Measurements from ENCODE around the gene ORMDL3.

The ORMDL3 gene

GRCh38 chr17:39927101-39927928 is at the start of gene ORMDL3, which contains the start of gene LRRC3C:
Gene ORMDL3 (minus strand): TSS chr17:39927601. CDS start chr17:39924203, 3,398 bp downstream.
Gene LRRC3C (plus strand): TSS chr17:39927732. CDS start chr17:39941524, 13,792 bp downstream.
- peak; percentile 96 for DNase-seq
- Mint-ChIP-seq H3K27me3 (no peaks in the 10 kb centered on the region), H3K36me3 (ENCODE audit: low read depth) (peaks cover 49% of the 10 kb centered on the region), H3K4me1 (ENCODE audit: low read depth) (peaks cover 63% of the 10 kb centered on the region), H3K4me3 (peak within 1 kb of the TSS; percentile 86), H3K27ac (peak within 1 kb of the TSS; percentile 93), H3K9me3 (no peaks in the 10 kb centered on the region)

GRCh38 chr17:39975801-39976200 is 48.4 kb upstream of the ORMDL3 start:
- Mint-ChIP-seq H3K27me3 (peaks cover 6% of the 10 kb centered on the region), H3K9me3 (no peaks in the 10 kb centered on the region), H3K27ac (no peak overlapping the region), H3K4me3 (no peak overlapping the region), H3K36me3 (ENCODE audit: low read depth) (peaks cover 4% of the 10 kb centered on the region), H3K4me1 (ENCODE audit: low read depth) (peaks cover 12% of the 10 kb centered on the region)
- DNase-seq = no peak

- no peaks in the 10 kb centered on the region for H3K9me3 Mint-ChIP-seq
- no peak for DNase-seq
- H3K4me1 Mint-ChIP-seq (ENCODE audit: low read depth) = peaks cover 3% of the 10 kb centered on the region
- H3K36me3 Mint-ChIP-seq (ENCODE audit: low read depth) = no peaks in the 10 kb centered on the region
- peaks cover 6% of the 10 kb centered on the region for H3K27me3 Mint-ChIP-seq
- no peak overlapping the region for H3K27ac Mint-ChIP-seq
- H3K4me3 Mint-ChIP-seq = no peak overlapping the region
Measured at GRCh38 chr17:39974433-39974832, 47.0 kb upstream of the ORMDL3 start.

GRCh38 chr17:39973496-39973895 is 46.1 kb upstream of the ORMDL3 start:
- H3K9me3 Mint-ChIP-seq = no peaks in the 10 kb centered on the region
- H3K4me3 Mint-ChIP-seq = no peak overlapping the region
- no peak for DNase-seq
- no peak overlapping the region for H3K27ac Mint-ChIP-seq
- H3K27me3 Mint-ChIP-seq = no peaks in the 10 kb centered on the region
- H3K36me3 Mint-ChIP-seq (ENCODE audit: low read depth) = no peaks in the 10 kb centered on the region
- H3K4me1 Mint-ChIP-seq (ENCODE audit: low read depth) = no peaks in the 10 kb centered on the region

- no peaks in the 10 kb centered on the region for H3K27me3 Mint-ChIP-seq
- H3K4me1 Mint-ChIP-seq (ENCODE audit: low read depth) = no peaks in the 10 kb centered on the region
- no peaks in the 10 kb centered on the region for H3K36me3 Mint-ChIP-seq (ENCODE audit: low read depth)
- DNase-seq = no peak
- H3K4me3 Mint-ChIP-seq = no peak overlapping the region
- H3K27ac Mint-ChIP-seq = no peak overlapping the region
- H3K9me3 Mint-ChIP-seq = no peaks in the 10 kb centered on the region
Measured at GRCh38 chr17:39972271-39972670, 44.9 kb upstream of the ORMDL3 start.

GRCh38 chr17:39971076-39971603 is 43.7 kb upstream of the ORMDL3 start:
- H3K4me3 Mint-ChIP-seq = no peak overlapping the region
- no peak for DNase-seq
- H3K36me3 Mint-ChIP-seq (ENCODE audit: low read depth) = no peaks in the 10 kb centered on the region
- H3K4me1 Mint-ChIP-seq (ENCODE audit: low read depth) = peaks cover 2% of the 10 kb centered on the region
- H3K27ac Mint-ChIP-seq = no peak overlapping the region
- H3K9me3 Mint-ChIP-seq = no peaks in the 10 kb centered on the region
- H3K27me3 Mint-ChIP-seq = no peaks in the 10 kb centered on the region

GRCh38 chr17:39970157-39970692 is 42.8 kb upstream of the ORMDL3 start:
- DNase-seq = no peak
- Mint-ChIP-seq H3K9me3 (no peaks in the 10 kb centered on the region), H3K27me3 (no peaks in the 10 kb centered on the region), H3K27ac (no peak overlapping the region), H3K36me3 (ENCODE audit: low read depth) (no peaks in the 10 kb centered on the region), H3K4me1 (ENCODE audit: low read depth) (peaks cover 2% of the 10 kb centered on the region), H3K4me3 (no peak overlapping the region)

- Mint-ChIP-seq H3K36me3 (ENCODE audit: low read depth) (no peaks in the 10 kb centered on the region), H3K9me3 (no peaks in the 10 kb centered on the region), H3K27ac (no peak overlapping the region), H3K4me1 (ENCODE audit: low read depth) (peaks cover 3% of the 10 kb centered on the region), H3K27me3 (no peaks in the 10 kb centered on the region), H3K4me3 (no peak overlapping the region)
- no peak for DNase-seq
Measured at GRCh38 chr17:39969375-39969774, 42.0 kb upstream of the ORMDL3 start.

- DNase-seq = no peak
- H3K27me3 Mint-ChIP-seq = no peaks in the 10 kb centered on the region
- no peaks in the 10 kb centered on the region for H3K36me3 Mint-ChIP-seq (ENCODE audit: low read depth)
- no peaks in the 10 kb centered on the region for H3K9me3 Mint-ChIP-seq
- H3K4me1 Mint-ChIP-seq (ENCODE audit: low read depth) = peaks cover 7% of the 10 kb centered on the region
- no peak overlapping the region for H3K27ac Mint-ChIP-seq
- no peak overlapping the region for H3K4me3 Mint-ChIP-seq
Measured at GRCh38 chr17:39968761-39969160, 41.4 kb upstream of the ORMDL3 start.

GRCh38 chr17:39966771-39967170 is 39.4 kb upstream of the ORMDL3 start:
- peak overlapping the region; percentile 19 for H3K27ac Mint-ChIP-seq
- H3K4me1 Mint-ChIP-seq (ENCODE audit: low read depth) = peaks cover 26% of the 10 kb centered on the region
- H3K36me3 Mint-ChIP-seq (ENCODE audit: low read depth) = no peaks in the 10 kb centered on the region
- DNase-seq = no peak
- H3K4me3 Mint-ChIP-seq = no peak overlapping the region
- H3K27me3 Mint-ChIP-seq = no peaks in the 10 kb centered on the region
- no peaks in the 10 kb centered on the region for H3K9me3 Mint-ChIP-seq

GRCh38 chr17:39965017-39965699 is 37.8 kb upstream of the ORMDL3 start:
- no peak for DNase-seq
- H3K4me1 Mint-ChIP-seq (ENCODE audit: low read depth) = peaks cover 30% of the 10 kb centered on the region
- H3K36me3 Mint-ChIP-seq (ENCODE audit: low read depth) = no peaks in the 10 kb centered on the region
- H3K27me3 Mint-ChIP-seq = no peaks in the 10 kb centered on the region
- no peak overlapping the region for H3K27ac Mint-ChIP-seq
- no peak overlapping the region for H3K4me3 Mint-ChIP-seq
- no peaks in the 10 kb centered on the region for H3K9me3 Mint-ChIP-seq

GRCh38 chr17:39963829-39964228 is 36.4 kb upstream of the ORMDL3 start:
- no peaks in the 10 kb centered on the region for H3K36me3 Mint-ChIP-seq (ENCODE audit: low read depth)
- H3K27ac Mint-ChIP-seq = no peak overlapping the region
- no peaks in the 10 kb centered on the region for H3K9me3 Mint-ChIP-seq
- peaks cover 35% of the 10 kb centered on the region for H3K4me1 Mint-ChIP-seq (ENCODE audit: low read depth)
- H3K4me3 Mint-ChIP-seq = no peak overlapping the region
- no peaks in the 10 kb centered on the region for H3K27me3 Mint-ChIP-seq
- DNase-seq = no peak

- Mint-ChIP-seq H3K27me3 (no peaks in the 10 kb centered on the region), H3K36me3 (ENCODE audit: low read depth) (no peaks in the 10 kb centered on the region), H3K27ac (peak within 1 kb of the TSS; percentile 82), H3K4me1 (ENCODE audit: low read depth) (peaks cover 36% of the 10 kb centered on the region), H3K9me3 (no peaks in the 10 kb centered on the region), H3K4me3 (no peak within 1 kb of the TSS)
- peak; percentile 46 for DNase-seq
Measured at GRCh38 chr17:39962642-39963220, 35.3 kb upstream of the ORMDL3 start, which contains the start of gene GSDMA. Gene GSDMA (plus strand): TSS chr17:39963004. CDS start chr17:39965688, 2,684 bp downstream.

- Mint-ChIP-seq H3K4me1 (ENCODE audit: low read depth) (peaks cover 34% of the 10 kb centered on the region), H3K4me3 (no peak overlapping the region), H3K27ac (no peak overlapping the region), H3K36me3 (ENCODE audit: low read depth) (no peaks in the 10 kb centered on the region), H3K27me3 (no peaks in the 10 kb centered on the region), H3K9me3 (no peaks in the 10 kb centered on the region)
- no peak for DNase-seq
Measured at GRCh38 chr17:39960524-39961041, 33.2 kb upstream of the ORMDL3 start.
